SK-N-MC (cell line): ENCODE results near the gene OR52E4.

ENCODE experiments used
- EZH2 ChIP-seq: fragments of 200-600 bp; sonication (generic); IDR thresholded peaks from one replicate; pipeline ENCODE4 v1.6.1; 2017; ENCODE audit warnings: antibody characterized with exemption
- POLR2AphosphoS5 ChIP-seq: IDR thresholded peaks from 2 replicates; pipeline ENCODE4 v1.6.1; 2012; ENCODE audit warnings: mild to moderate bottlenecking, low read depth, low read length, borderline replicate concordance

DNA sequence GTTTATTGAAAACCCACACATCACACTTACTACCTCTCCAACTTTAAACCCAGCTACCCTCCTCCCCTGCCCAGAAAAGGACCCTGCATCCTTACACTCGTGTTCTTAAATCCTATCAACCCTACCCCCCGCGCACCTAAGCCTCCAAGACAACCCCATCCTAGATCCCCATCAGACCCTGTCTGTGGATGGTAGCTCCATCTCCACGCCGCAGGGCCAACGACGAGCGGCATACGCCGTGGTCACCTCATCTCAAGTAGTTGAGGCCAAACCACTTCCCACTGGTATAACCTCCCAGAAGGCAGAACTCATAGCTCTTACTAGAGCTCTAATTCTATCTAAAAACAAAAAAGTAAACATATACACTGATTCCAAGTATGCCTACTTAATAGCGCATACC, 52.2 kb downstream of the OR52E4 start:
- TF ChIP-seq EZH2 = no peak
- no peak for TF ChIP-seq POLR2AphosphoS5
